Stimulated activated memory B cell treated with anti-CD40 and anti-IgM and Interleukin-4, amounts not matched to agents 10 μg/mL and 1 μg/mL and 100 μg/mL, for 72 hours (primary cell): ENCODE data around the gene CCL14.
A peak's percentile ranks its signal among the peaks of the same experiment; 100 is the strongest.
"Not testable (repeated sequence)": the region's sequence is repeated elsewhere in the genome, so short reads cannot be mapped to it uniquely, and the experiment has no call there.

Experiments used
- ATAC-seq: fragments of 150-1000 bp; cut with Tn5 transposase; 2 replicates; pipeline ENCODE4 v1.10.0; 2021
- H3K27ac Mint-ChIP-seq: one replicate; pipeline ENCODE4 v1.8.0; 2022; ENCODE audit warnings: mild to moderate bottlenecking, mixed read lengths
- H3K27me3 Mint-ChIP-seq: one replicate; pipeline ENCODE4 v1.8.0; 2022; ENCODE audit warnings: mixed read lengths
- H3K36me3 Mint-ChIP-seq: one replicate; pipeline ENCODE4 v1.8.0; 2022; ENCODE audit warnings: mixed read lengths
- H3K4me1 Mint-ChIP-seq: one replicate; pipeline ENCODE4 v1.8.0; 2022; ENCODE audit warnings: mixed read lengths
- H3K4me3 Mint-ChIP-seq: one replicate; pipeline ENCODE4 v1.8.0; 2022; ENCODE audit warnings: mild to moderate bottlenecking, moderate library complexity, mixed read lengths
- H3K9me3 Mint-ChIP-seq: one replicate; pipeline ENCODE4 v1.8.0; 2022; ENCODE audit warnings: mixed read lengths

The CCL14 gene

GRCh38 chr17:36001862-36002603 lies 15.5 kb upstream of the CCL14 start:
- Mint-ChIP-seq H3K4me1 (peaks cover 22% of the 10 kb centered on the region), H3K27ac (no peak overlapping the region), H3K36me3 (no peaks in the 10 kb centered on the region), H3K4me3 (no peak overlapping the region), H3K27me3 (peaks cover 27% of the 10 kb centered on the region), H3K9me3 (no peaks in the 10 kb centered on the region)
- ATAC-seq: no peak

GRCh38 chr17:36001110-36001771 lies 14.7 kb upstream of the CCL14 start, which contains the start of gene CCL15:
CCL15 (minus strand) TSS chr17:36001553; CDS start chr17:36001492, 61 bp downstream.
- peaks cover 27% of the 10 kb centered on the region for H3K27me3 Mint-ChIP-seq
- H3K4me3 Mint-ChIP-seq: no peak within 1 kb of the TSS
- H3K36me3 Mint-ChIP-seq: no peaks in the 10 kb centered on the region
- peaks cover 30% of the 10 kb centered on the region for H3K4me1 Mint-ChIP-seq
- H3K9me3 Mint-ChIP-seq: no peaks in the 10 kb centered on the region
- no peak within 1 kb of the TSS for H3K27ac Mint-ChIP-seq
- no peak for ATAC-seq

GRCh38 chr17:36000732-36001109 lies 14.2 kb upstream of the CCL14 start:
- no peak overlapping the region for H3K4me3 Mint-ChIP-seq
- no peaks in the 10 kb centered on the region for H3K9me3 Mint-ChIP-seq

GRCh38 chr17:35998756-35999155 lies 12.2 kb upstream of the CCL14 start:
- Mint-ChIP-seq H3K36me3 (no peaks in the 10 kb centered on the region), H3K4me1 (peaks cover 35% of the 10 kb centered on the region), H3K9me3 (no peaks in the 10 kb centered on the region), H3K4me3 (no peak overlapping the region), H3K27ac (no peak overlapping the region), H3K27me3 (peaks cover 27% of the 10 kb centered on the region)
- ATAC-seq: no peak

More at GRCh38 chr17:36000732-36001109, 14.2 kb upstream of the CCL14 start:
- no peak for ATAC-seq
- H3K27me3 Mint-ChIP-seq: peaks cover 27% of the 10 kb centered on the region
- H3K27ac Mint-ChIP-seq: no peak overlapping the region
- no peaks in the 10 kb centered on the region for H3K36me3 Mint-ChIP-seq
- peaks cover 34% of the 10 kb centered on the region for H3K4me1 Mint-ChIP-seq

- Mint-ChIP-seq H3K9me3 (no peaks in the 10 kb centered on the region), H3K4me1 (peaks cover 35% of the 10 kb centered on the region), H3K27ac (no peak overlapping the region), H3K27me3 (peaks cover 27% of the 10 kb centered on the region), H3K4me3 (no peak overlapping the region), H3K36me3 (no peaks in the 10 kb centered on the region)
- no peak for ATAC-seq
Observed at GRCh38 chr17:35998018-35998545, 11.6 kb upstream of the CCL14 start.

GRCh38 chr17:35995346-35995745 lies 8.8 kb upstream of the CCL14 start:
- not testable (repeated sequence) for H3K27ac Mint-ChIP-seq, H3K4me3 Mint-ChIP-seq, H3K36me3 Mint-ChIP-seq, H3K9me3 Mint-ChIP-seq
- Mint-ChIP-seq H3K27me3 (peaks cover 17% of the 10 kb centered on the region), H3K4me1 (peaks cover 31% of the 10 kb centered on the region)
- ATAC-seq: peak; percentile 72

GRCh38 chr17:35991075-35991474 lies 4.5 kb upstream of the CCL14 start:
- Mint-ChIP-seq H3K4me1 (peaks cover 12% of the 10 kb centered on the region), H3K4me3 (no peak overlapping the region), H3K27me3 (peaks cover 7% of the 10 kb centered on the region), H3K36me3 (peaks cover 5% of the 10 kb centered on the region), H3K27ac (no peak overlapping the region), H3K9me3 (peaks cover 6% of the 10 kb centered on the region)
- no peak for ATAC-seq

GRCh38 chr17:35988164-35988563 lies 1.6 kb upstream of the CCL14 start:
- no peak overlapping the region for H3K27ac Mint-ChIP-seq
- peaks cover 16% of the 10 kb centered on the region for H3K27me3 Mint-ChIP-seq
- peaks cover 6% of the 10 kb centered on the region for H3K9me3 Mint-ChIP-seq
- peaks cover 5% of the 10 kb centered on the region for H3K36me3 Mint-ChIP-seq
- H3K4me3 Mint-ChIP-seq: no peak overlapping the region
- H3K4me1 Mint-ChIP-seq: no peaks in the 10 kb centered on the region
- ATAC-seq: no peak

GRCh38 chr17:35984140-35984539 lies 2.4 kb downstream of the CCL14 start:
- peaks cover 3% of the 10 kb centered on the region for H3K9me3 Mint-ChIP-seq
- H3K27ac Mint-ChIP-seq: peak overlapping the region; percentile 35
- no peaks in the 10 kb centered on the region for H3K4me1 Mint-ChIP-seq
- peaks cover 20% of the 10 kb centered on the region for H3K27me3 Mint-ChIP-seq
- no peak for ATAC-seq
- no peak overlapping the region for H3K4me3 Mint-ChIP-seq
- peaks cover 5% of the 10 kb centered on the region for H3K36me3 Mint-ChIP-seq

- Mint-ChIP-seq H3K36me3 (no peaks in the 10 kb centered on the region), H3K4me1 (peaks cover 8% of the 10 kb centered on the region), H3K27ac (no peak overlapping the region), H3K27me3 (peaks cover 34% of the 10 kb centered on the region), H3K9me3 (no peaks in the 10 kb centered on the region), H3K4me3 (no peak overlapping the region)
- ATAC-seq: no peak
Observed at GRCh38 chr17:35982409-35983191, 3.9 kb downstream of the CCL14 start.

- H3K4me3 Mint-ChIP-seq: no peak overlapping the region
- ATAC-seq: no peak
- no peaks in the 10 kb centered on the region for H3K9me3 Mint-ChIP-seq
- H3K27ac Mint-ChIP-seq: no peak overlapping the region
- peaks cover 36% of the 10 kb centered on the region for H3K27me3 Mint-ChIP-seq
- no peaks in the 10 kb centered on the region for H3K36me3 Mint-ChIP-seq
- peaks cover 13% of the 10 kb centered on the region for H3K4me1 Mint-ChIP-seq
Observed at GRCh38 chr17:35981908-35982330, 4.6 kb downstream of the CCL14 start.

- H3K9me3 Mint-ChIP-seq: no peaks in the 10 kb centered on the region
- H3K27me3 Mint-ChIP-seq: peaks cover 37% of the 10 kb centered on the region
- H3K27ac Mint-ChIP-seq: no peak within 1 kb of the TSS
- H3K4me3 Mint-ChIP-seq: no peak within 1 kb of the TSS
- ATAC-seq: no peak
- H3K4me1 Mint-ChIP-seq: peaks cover 20% of the 10 kb centered on the region
- H3K36me3 Mint-ChIP-seq: no peaks in the 10 kb centered on the region
Observed at GRCh38 chr17:35981246-35981645, 5.3 kb downstream of the CCL14 start, which contains the start of gene CCL16. CCL16 (minus strand) TSS chr17:35981497; CDS start chr17:35981420, 77 bp downstream.

- Mint-ChIP-seq H3K27me3 (peaks cover 26% of the 10 kb centered on the region), H3K27ac (peak overlapping the region; percentile 38), H3K36me3 (no peaks in the 10 kb centered on the region), H3K4me3 (no peak overlapping the region), H3K4me1 (peaks cover 22% of the 10 kb centered on the region), H3K9me3 (no peaks in the 10 kb centered on the region)
- ATAC-seq: no peak
Observed at GRCh38 chr17:35978346-35978745, 8.2 kb downstream of the CCL14 start.

- peak; percentile 83 for ATAC-seq
Observed at GRCh38 chr17:35977509-35977908, 9.0 kb downstream of the CCL14 start.

More at GRCh38 chr17:35977509-35977908, 9.0 kb downstream of the CCL14 start:
- Mint-ChIP-seq H3K36me3 (no peaks in the 10 kb centered on the region), H3K27ac (peak overlapping the region; percentile 38), H3K9me3 (no peaks in the 10 kb centered on the region), H3K27me3 (peaks cover 26% of the 10 kb centered on the region), H3K4me1 (peaks cover 22% of the 10 kb centered on the region), H3K4me3 (no peak overlapping the region)
